Measurements from ENCODE around the gene ARHGEF2. TPM values are rescaled to one million over a fixed set of nuclear protein-coding genes. Genes with fewer than 3 reads are reported as not detected.
"Not testable (repeated sequence)": the region's sequence is repeated elsewhere in the genome, so short reads cannot be mapped to it uniquely, and the experiment has no call there.

ARHGEF2 gene
- total RNA-seq, 2 experiments from 2014 or later: 147 to 150 TPM

DNA sequence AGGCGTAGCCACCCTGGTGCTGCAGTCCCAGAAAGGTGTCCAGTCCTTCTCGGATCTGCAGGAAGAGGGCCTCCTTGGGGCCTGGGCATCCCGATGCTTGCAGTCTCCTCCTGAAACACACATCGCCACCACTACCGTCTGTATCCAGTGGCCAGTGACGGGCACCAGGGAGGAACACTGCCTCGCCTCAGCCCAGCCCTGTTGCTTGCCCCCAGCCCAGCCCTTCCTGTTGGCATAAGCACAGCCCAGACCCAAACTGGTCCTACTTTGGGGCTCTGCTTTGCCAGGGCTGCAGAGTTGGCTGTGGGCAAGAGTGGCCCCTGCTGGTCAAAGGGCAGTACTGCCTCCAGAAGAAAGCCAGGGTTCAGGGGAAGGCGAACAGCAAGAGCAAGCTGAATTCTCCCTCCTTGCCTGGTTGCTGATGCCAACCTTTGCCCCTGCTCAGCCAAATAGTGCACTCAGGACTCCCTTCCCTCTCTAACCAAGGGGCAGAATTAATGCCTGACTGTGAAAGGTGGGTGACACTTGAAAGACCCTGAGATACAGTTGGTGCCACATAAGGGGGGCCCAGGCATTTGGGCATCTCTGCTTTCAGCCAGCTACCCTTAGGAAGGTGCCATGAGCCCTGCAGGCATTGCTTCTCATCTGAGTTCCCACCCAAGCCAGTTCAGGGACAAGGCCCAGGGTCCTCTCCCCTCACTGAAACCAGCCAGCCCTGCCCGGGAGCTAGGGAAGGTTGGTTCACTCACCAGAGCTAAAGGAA is 11.1 kb upstream of the ARHGEF2 start:
- TF ChIP-seq, protein P1, sequence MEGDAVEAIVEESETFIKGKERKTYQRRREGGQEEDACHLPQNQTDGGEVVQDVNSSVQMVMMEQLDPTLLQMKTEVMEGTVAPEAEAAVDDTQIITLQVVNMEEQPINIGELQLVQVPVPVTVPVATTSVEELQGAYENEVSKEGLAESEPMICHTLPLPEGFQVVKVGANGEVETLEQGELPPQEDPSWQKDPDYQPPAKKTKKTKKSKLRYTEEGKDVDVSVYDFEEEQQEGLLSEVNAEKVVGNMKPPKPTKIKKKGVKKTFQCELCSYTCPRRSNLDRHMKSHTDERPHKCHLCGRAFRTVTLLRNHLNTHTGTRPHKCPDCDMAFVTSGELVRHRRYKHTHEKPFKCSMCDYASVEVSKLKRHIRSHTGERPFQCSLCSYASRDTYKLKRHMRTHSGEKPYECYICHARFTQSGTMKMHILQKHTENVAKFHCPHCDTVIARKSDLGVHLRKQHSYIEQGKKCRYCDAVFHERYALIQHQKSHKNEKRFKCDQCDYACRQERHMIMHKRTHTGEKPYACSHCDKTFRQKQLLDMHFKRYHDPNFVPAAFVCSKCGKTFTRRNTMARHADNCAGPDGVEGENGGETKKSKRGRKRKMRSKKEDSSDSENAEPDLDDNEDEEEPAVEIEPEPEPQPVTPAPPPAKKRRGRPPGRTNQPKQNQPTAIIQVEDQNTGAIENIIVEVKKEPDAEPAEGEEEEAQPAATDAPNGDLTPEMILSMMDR (IDR thresholded peaks at IDR 0.05): peak; percentile 97
- Mint-ChIP-seq H3K9me3 (no peaks in the 10 kb centered on the region), H3K27ac (no peak overlapping the region), H3K4me1 (ENCODE audit: low read depth) (peaks cover 10% of the 10 kb centered on the region), H3K36me3 (ENCODE audit: low read depth) (no peaks in the 10 kb centered on the region), H3K27me3 (no peaks in the 10 kb centered on the region), H3K4me3 (no peak overlapping the region)
- intact Hi-C loops (cut with micrococcal nuclease): loop anchor here (1.0 kb wide), 1 partner anchor 51 kb away; no protein-coding TSS in a partner anchor
- DNase-seq (peak; percentile 83), ATAC-seq (peak; percentile 100)
- ChIA-PET CTCF (interaction anchor here (0.6 to 5.6 kb wide), 46 partner anchors 10 to 293 kb away, joined by 3 to 113 read pairs (median 5); partner anchors contain the start of genes ARHGEF2, KHDC4, RXFP4 and SMG5), POLR2A (interaction anchor here (0.6 to 1.7 kb wide), 7 partner anchors 12 to 55 kb away, joined by 3 to 9 read pairs (median 4); partner anchors contain the start of gene KHDC4)

GRCh38 chr1:155984903-155985645 is 6.7 kb upstream of the ARHGEF2 start:
- Mint-ChIP-seq H3K36me3 (ENCODE audit: low read depth) (peaks cover 15% of the 10 kb centered on the region), H3K4me1 (ENCODE audit: low read depth) (peaks cover 42% of the 10 kb centered on the region)
- DNase-seq; H3K4me3 Mint-ChIP-seq; H3K9me3 Mint-ChIP-seq; H3K27ac Mint-ChIP-seq; ATAC-seq; intact Hi-C loops (cut with micrococcal nuclease); H3K27me3 Mint-ChIP-seq: not testable (repeated sequence)
- CTCF ChIA-PET: interaction anchor here (1.2 to 11.1 kb wide), 3 partner anchors 14 to 47 kb away, joined by 3 to 121 read pairs (median 6); partner anchors contain the start of gene RXFP4
- POLR2A ChIA-PET: interaction anchor here (0.5 to 2.5 kb wide), 8 partner anchors 9 to 298 kb away, joined by 3 to 10 read pairs (median 4); partner anchors contain the start of gene SMG5

DNA sequence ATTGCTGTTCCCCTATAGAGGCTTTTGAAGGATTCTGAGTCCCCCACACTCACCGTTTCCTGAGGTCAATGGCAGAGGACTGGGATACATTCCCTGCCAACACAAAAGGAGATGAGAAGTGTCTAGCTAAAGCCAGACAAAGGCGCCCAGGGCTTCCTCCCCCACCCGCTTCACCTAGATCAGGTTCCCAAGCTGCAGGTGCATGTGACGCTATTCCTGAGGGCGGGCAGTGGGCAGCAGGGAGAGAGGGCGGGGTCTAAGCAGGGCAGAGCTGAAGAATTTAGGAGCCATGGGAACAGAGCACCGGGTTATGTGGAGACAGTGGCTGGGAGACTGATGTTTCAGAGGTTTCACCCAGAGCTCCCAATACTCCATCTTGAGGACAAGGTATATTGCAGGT is 6.0 kb upstream of the ARHGEF2 start:
- no peaks in the 10 kb centered on the region for H3K9me3 Mint-ChIP-seq
- CTCF ChIA-PET: interaction anchor here (1.2 to 11.1 kb wide), 2 partner anchors 14 to 45 kb away, joined by 3 to 121 read pairs; partner anchors contain the start of gene RXFP4
- DNase-seq: no peak
- intact Hi-C loops (cut with micrococcal nuclease): no loop called here
- POLR2A ChIA-PET: interaction anchor here (0.5 to 2.5 kb wide), 10 partner anchors 8 to 298 kb away, joined by 3 to 10 read pairs (median 4); partner anchors contain the start of gene SMG5
- no peaks in the 10 kb centered on the region for H3K27me3 Mint-ChIP-seq
- H3K4me1 Mint-ChIP-seq (ENCODE audit: low read depth): peaks cover 41% of the 10 kb centered on the region
- no peak overlapping the region for H3K4me3 Mint-ChIP-seq
- H3K36me3 Mint-ChIP-seq (ENCODE audit: low read depth): peaks cover 18% of the 10 kb centered on the region
- H3K27ac Mint-ChIP-seq: no peak overlapping the region
- TF ChIP-seq, protein P1 (IDR thresholded peaks at IDR 0.05): no peak
- no peak for ATAC-seq

DNA sequence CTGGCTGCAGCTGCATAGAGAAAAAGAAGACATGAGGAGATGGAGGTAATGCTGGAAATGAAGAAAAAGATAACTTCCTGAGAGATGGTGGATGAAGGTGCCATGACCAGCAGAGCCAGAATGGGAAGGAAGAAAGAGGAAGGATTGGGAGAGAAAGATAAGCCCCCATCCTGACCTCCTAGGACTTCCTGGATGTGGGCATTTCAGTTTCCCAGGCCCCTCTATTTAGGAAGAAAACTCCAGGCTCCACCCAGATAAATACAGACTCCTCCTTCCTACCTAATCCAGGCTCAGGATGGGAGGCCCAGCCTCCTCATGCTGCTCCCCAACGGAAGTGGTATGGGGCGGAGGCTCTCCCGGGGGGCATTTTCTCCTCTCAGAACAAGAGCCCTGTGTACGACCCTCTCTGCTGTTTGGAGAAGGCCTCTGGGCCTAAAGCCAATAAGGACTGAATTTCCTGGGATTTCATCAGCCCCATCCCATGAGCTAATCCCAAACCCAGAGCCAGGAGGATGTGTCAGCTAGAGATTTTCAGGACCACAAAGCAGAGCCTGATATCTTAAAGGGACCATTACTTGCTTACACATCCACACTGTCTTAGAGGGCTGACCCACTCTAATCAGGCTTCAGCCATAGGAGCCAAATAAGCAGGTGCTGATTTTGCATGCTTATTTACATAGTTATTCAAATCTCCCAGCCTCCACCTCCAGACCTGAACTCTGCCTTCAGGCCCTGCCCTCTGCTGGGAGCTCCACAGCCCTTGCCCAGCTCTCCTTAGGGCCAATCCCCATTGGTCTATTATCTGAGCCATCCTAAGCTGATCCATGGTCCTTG is 5.1 kb upstream of the ARHGEF2 start:
- TF ChIP-seq, protein P1 (IDR thresholded peaks at IDR 0.05): no peak
- H3K4me3 Mint-ChIP-seq: no peak overlapping the region
- H3K36me3 Mint-ChIP-seq (ENCODE audit: low read depth): peaks cover 18% of the 10 kb centered on the region
- intact Hi-C loops (cut with micrococcal nuclease): no loop called here
- peaks cover 40% of the 10 kb centered on the region for H3K4me1 Mint-ChIP-seq (ENCODE audit: low read depth)
- peak overlapping the region; percentile 69 for H3K27ac Mint-ChIP-seq
- ATAC-seq: no peak
- no peaks in the 10 kb centered on the region for H3K27me3 Mint-ChIP-seq
- DNase-seq: no peak
- no peaks in the 10 kb centered on the region for H3K9me3 Mint-ChIP-seq
- ChIA-PET POLR2A (interaction anchor here (1.1 to 2.5 kb wide), 7 partner anchors 7 to 49 kb away, joined by 3 to 10 read pairs (median 4); partner anchors contain the start of gene KHDC4), CTCF (interaction anchor here (0.9 to 11.1 kb wide), 4 partner anchors 13 to 79 kb away, joined by 3 to 121 read pairs (median 4); partner anchors contain the start of genes KHDC4 and RXFP4)
